Measurements from ENCODE around the gene KRTDAP.
A peak's percentile ranks its signal among the peaks of the same experiment; 100 is the strongest.

The KRTDAP gene

GRCh38 chr19:35490364-35490763, at the start of gene KRTDAP:
Gene KRTDAP (minus strand): TSS chr19:35490464. CDS start chr19:35490442, 22 bp downstream.
- in situ Hi-C loops (cut with HindIII; ENCODE audit: low pct_unique_long_range_greater_than_20kb, low sequenced_read_pairs) = no loop called here
- no peak for TF ChIP-seq JUND (IDR thresholded peaks at IDR 0.05; ENCODE audit: low read depth)
- DNase-seq (ENCODE audit: low read depth in 1 of 2, low spot score in 1 of 2) = peak in 1 of 2 experiments; percentile 15

- no peak for TF ChIP-seq JUND (IDR thresholded peaks at IDR 0.05; ENCODE audit: low read depth)
- DNase-seq (ENCODE audit: low read depth in 1 of 2, low spot score in 1 of 2) = no peak
- in situ Hi-C loops (cut with HindIII; ENCODE audit: low pct_unique_long_range_greater_than_20kb, low sequenced_read_pairs) = no loop called here
Observed at GRCh38 chr19:35539850-35540249, 49.6 kb upstream of the KRTDAP start.

- no peak for DNase-seq (ENCODE audit: low read depth in 1 of 2, low spot score in 1 of 2)
- in situ Hi-C loops (cut with HindIII; ENCODE audit: low pct_unique_long_range_greater_than_20kb, low sequenced_read_pairs) = no loop called here
- no peak for TF ChIP-seq JUND (IDR thresholded peaks at IDR 0.05; ENCODE audit: low read depth)
Observed at GRCh38 chr19:35539314-35539713, 49.0 kb upstream of the KRTDAP start.

- in situ Hi-C loops (cut with HindIII; ENCODE audit: low pct_unique_long_range_greater_than_20kb, low sequenced_read_pairs) = no loop called here
Observed at GRCh38 chr19:35534803-35535480, 44.7 kb upstream of the KRTDAP start.

GRCh38 chr19:35533822-35534392, 43.6 kb upstream of the KRTDAP start:
- in situ Hi-C loops (cut with HindIII; ENCODE audit: low pct_unique_long_range_greater_than_20kb, low sequenced_read_pairs) = no loop called here
- DNase-seq (ENCODE audit: low read depth in 1 of 2, low spot score in 1 of 2) = no peak
- TF ChIP-seq JUND (IDR thresholded peaks at IDR 0.05; ENCODE audit: low read depth) = no peak

More at GRCh38 chr19:35534803-35535480, 44.7 kb upstream of the KRTDAP start:
- TF ChIP-seq JUND (IDR thresholded peaks at IDR 0.05; ENCODE audit: low read depth) = no peak
- no peak for DNase-seq (ENCODE audit: low read depth in 1 of 2, low spot score in 1 of 2)

- in situ Hi-C loops (cut with HindIII; ENCODE audit: low pct_unique_long_range_greater_than_20kb, low sequenced_read_pairs) = no loop called here
- TF ChIP-seq JUND (IDR thresholded peaks at IDR 0.05; ENCODE audit: low read depth) = no peak
- no peak for DNase-seq (ENCODE audit: low read depth in 1 of 2, low spot score in 1 of 2)
Observed at GRCh38 chr19:35533201-35533821, 43.0 kb upstream of the KRTDAP start, which contains the start of gene GAPDHS. Gene GAPDHS (plus strand): TSS chr19:35533456. CDS start chr19:35533528, 72 bp downstream.

GRCh38 chr19:35531291-35531690, 41.0 kb upstream of the KRTDAP start:
- peak in 1 of 2 experiments; percentile 36 for DNase-seq (ENCODE audit: low read depth in 1 of 2, low spot score in 1 of 2)
- no peak for TF ChIP-seq JUND (IDR thresholded peaks at IDR 0.05; ENCODE audit: low read depth)
- in situ Hi-C loops (cut with HindIII; ENCODE audit: low pct_unique_long_range_greater_than_20kb, low sequenced_read_pairs) = no loop called here

- in situ Hi-C loops (cut with HindIII; ENCODE audit: low pct_unique_long_range_greater_than_20kb, low sequenced_read_pairs) = no loop called here
- DNase-seq (ENCODE audit: low read depth in 1 of 2, low spot score in 1 of 2) = no peak
- no peak for TF ChIP-seq JUND (IDR thresholded peaks at IDR 0.05; ENCODE audit: low read depth)
Observed at GRCh38 chr19:35529241-35530218, 39.3 kb upstream of the KRTDAP start.

- DNase-seq (ENCODE audit: low read depth in 1 of 2, low spot score in 1 of 2) = no peak
- no peak for TF ChIP-seq JUND (IDR thresholded peaks at IDR 0.05; ENCODE audit: low read depth)
- in situ Hi-C loops (cut with HindIII; ENCODE audit: low pct_unique_long_range_greater_than_20kb, low sequenced_read_pairs) = no loop called here
Observed at GRCh38 chr19:35528218-35529038, 38.2 kb upstream of the KRTDAP start, which contains the start of gene SBSN. Gene SBSN (minus strand): TSS chr19:35528311. CDS start chr19:35528281, 30 bp downstream.

- TF ChIP-seq JUND (IDR thresholded peaks at IDR 0.05; ENCODE audit: low read depth) = no peak
- DNase-seq (ENCODE audit: low read depth in 1 of 2, low spot score in 1 of 2) = no peak
- in situ Hi-C loops (cut with HindIII; ENCODE audit: low pct_unique_long_range_greater_than_20kb, low sequenced_read_pairs) = no loop called here
Observed at GRCh38 chr19:35525873-35526272, 35.6 kb upstream of the KRTDAP start.

GRCh38 chr19:35524181-35524837, 34.0 kb upstream of the KRTDAP start:
- no peak for TF ChIP-seq JUND (IDR thresholded peaks at IDR 0.05; ENCODE audit: low read depth)
- no peak for DNase-seq (ENCODE audit: low read depth in 1 of 2, low spot score in 1 of 2)
- in situ Hi-C loops (cut with HindIII; ENCODE audit: low pct_unique_long_range_greater_than_20kb, low sequenced_read_pairs) = no loop called here
